GM19099 (cell line): ENCODE results near the gene MST1.

ENCODE experiments used
- POLR2A ChIP-seq: IDR thresholded peaks from 3 replicates; pipeline ENCODE4 v1.6.1; 2011; ENCODE audit warnings: low read depth; ENCODE audit not compliant: insufficient read length; ENCODE audit errors: extremely low read depth

MST1 gene

GRCh38 chr3:49663831-49664230 is 25.4 kb downstream of the MST1 start:
- TF ChIP-seq POLR2A: no peak

- TF ChIP-seq POLR2A: no peak
These were observed 26.4 kb downstream of the MST1 start for GRCh38 chr3:49662720-49663413.

- no peak for TF ChIP-seq POLR2A
These were observed 27.3 kb downstream of the MST1 start for GRCh38 chr3:49662021-49662420.

GRCh38 chr3:49661281-49661680 is 28.0 kb downstream of the MST1 start:
- no peak for TF ChIP-seq POLR2A

GRCh38 chr3:49659756-49660155 is 29.5 kb downstream of the MST1 start:
- no peak for TF ChIP-seq POLR2A

GRCh38 chr3:49658711-49659110 is 30.6 kb downstream of the MST1 start:
- TF ChIP-seq POLR2A: no peak

- TF ChIP-seq POLR2A: no peak
These were observed 31.9 kb downstream of the MST1 start for GRCh38 chr3:49657208-49657915.

- no peak for TF ChIP-seq POLR2A
These were observed 32.6 kb downstream of the MST1 start for GRCh38 chr3:49656541-49657112.

GRCh38 chr3:49655731-49656285 is 33.5 kb downstream of the MST1 start:
- TF ChIP-seq POLR2A: no peak

- no peak for TF ChIP-seq POLR2A
These were observed 34.2 kb downstream of the MST1 start for GRCh38 chr3:49654955-49655556.

GRCh38 chr3:49654176-49654825 is 35.0 kb downstream of the MST1 start:
- TF ChIP-seq POLR2A: no peak

- no peak for TF ChIP-seq POLR2A
These were observed 35.7 kb downstream of the MST1 start for GRCh38 chr3:49653621-49654020.

- no peak for TF ChIP-seq POLR2A
These were observed 36.3 kb downstream of the MST1 start for GRCh38 chr3:49652903-49653415.

GRCh38 chr3:49652218-49652902 is 36.9 kb downstream of the MST1 start:
- TF ChIP-seq POLR2A: no peak

GRCh38 chr3:49650637-49651036 is 38.6 kb downstream of the MST1 start:
- no peak for TF ChIP-seq POLR2A

GRCh38 chr3:49650177-49650576 is 39.1 kb downstream of the MST1 start:
- TF ChIP-seq POLR2A: no peak
